ENCODE results near the gene MAP2K5. TPM values are rescaled to one million over a fixed set of nuclear protein-coding genes. Genes with fewer than 3 reads are reported as not detected.

MAP2K5 gene
- total and polyA plus RNA-seq, 7 donors, result 9.8 to 24.0 (median 16.5) TPM

GRCh38 chr15:67587754-67588153 is 45.3 kb downstream of the MAP2K5 start:
- 68 to 82% (median 73%) methylated on average over 3 of the region's 3 CpGs for WGBS, 3 donors
- TF ChIP-seq CTCF (IDR thresholded peaks at IDR 0.05), result no peak
- Histone ChIP-seq H3K4me1 (no peaks in the 10 kb centered on the region), H3K36me3 (ENCODE audit: insufficient read depth in 1 of 2, low read depth in 1 of 2) (peaks cover 0 to 44% of the 10 kb centered on the region in 2 donors), H3K9me3 (no peaks in the 10 kb centered on the region), H3K27ac (no peak overlapping the region), H3K4me3 (no peak overlapping the region), H3K27me3 (ENCODE audit: insufficient read depth in 3 of 3, low read length in 2 of 3) (no peaks in the 10 kb centered on the region)
- ATAC-seq (no peak), DNase-seq (no peak)
- intact Hi-C loops (cut with DNase I), result no loop called here

- H3K4me1 ChIP-seq, result no peaks in the 10 kb centered on the region
- ATAC-seq (no peak), DNase-seq (no peak)
- no peak overlapping the region for H3K4me3 ChIP-seq
- TF ChIP-seq CTCF (IDR thresholded peaks at IDR 0.05), result no peak
- H3K36me3 ChIP-seq (ENCODE audit: insufficient read depth in 1 of 2, low read depth in 1 of 2), result peaks cover 6 to 65% of the 10 kb centered on the region in 2 donors
- WGBS, 3 donors, result 87 to 88% (median 87%) methylated on average over 3 of the region's 3 CpGs
- intact Hi-C loops (cut with DNase I), result no loop called here
- H3K9me3 ChIP-seq, result no peaks in the 10 kb centered on the region
- H3K27me3 ChIP-seq (ENCODE audit: insufficient read depth in 3 of 3, low read length in 2 of 3), result no peaks in the 10 kb centered on the region
- no peak overlapping the region for H3K27ac ChIP-seq
These were observed 47.7 kb downstream of the MAP2K5 start for GRCh38 chr15:67590191-67590590.

- Histone ChIP-seq H3K27ac (no peak overlapping the region), H3K36me3 (ENCODE audit: insufficient read depth in 1 of 2, low read depth in 1 of 2) (peaks cover 6 to 58% of the 10 kb centered on the region in 2 donors), H3K4me1 (no peaks in the 10 kb centered on the region), H3K27me3 (ENCODE audit: insufficient read depth in 3 of 3, low read length in 2 of 3) (no peaks in the 10 kb centered on the region), H3K4me3 (no peak overlapping the region), H3K9me3 (no peaks in the 10 kb centered on the region)
- DNase-seq, result no peak
- TF ChIP-seq CTCF (IDR thresholded peaks at IDR 0.05), result no peak
- ATAC-seq, result no peak
- intact Hi-C loops (cut with DNase I), result no loop called here
These were observed 49.7 kb downstream of the MAP2K5 start for GRCh38 chr15:67592245-67592644.

- H3K9me3 ChIP-seq, result no peaks in the 10 kb centered on the region
- WGBS, 3 donors, result 93 to 96% (median 93%) methylated on average over 6 of the region's 6 CpGs
- ATAC-seq (no peak), DNase-seq (no peak)
- H3K4me3 ChIP-seq, result no peak overlapping the region
- H3K27ac ChIP-seq, result no peak overlapping the region
- intact Hi-C loops (cut with DNase I), result no loop called here
- H3K4me1 ChIP-seq, result no peaks in the 10 kb centered on the region
- H3K27me3 ChIP-seq (ENCODE audit: insufficient read depth in 3 of 3, low read length in 2 of 3), result no peaks in the 10 kb centered on the region
- TF ChIP-seq CTCF (IDR thresholded peaks at IDR 0.05), result no peak
- peaks cover 6 to 47% of the 10 kb centered on the region in 2 donors for H3K36me3 ChIP-seq (ENCODE audit: insufficient read depth in 1 of 2, low read depth in 1 of 2)
These were observed 51.1 kb downstream of the MAP2K5 start for GRCh38 chr15:67593562-67593961.

- H3K9me3 ChIP-seq, result no peaks in the 10 kb centered on the region
- no peak for DNase-seq
- no peaks in the 10 kb centered on the region for H3K4me1 ChIP-seq
- no peak overlapping the region for H3K4me3 ChIP-seq
- no peak for ATAC-seq
- no peak for TF ChIP-seq CTCF (IDR thresholded peaks at IDR 0.05)
- H3K27ac ChIP-seq, result no peak overlapping the region
- H3K27me3 ChIP-seq (ENCODE audit: insufficient read depth in 3 of 3, low read length in 2 of 3), result no peaks in the 10 kb centered on the region
- intact Hi-C loops (cut with DNase I), result no loop called here
- H3K36me3 ChIP-seq (ENCODE audit: insufficient read depth in 1 of 2, low read depth in 1 of 2), result peaks cover 6 to 43% of the 10 kb centered on the region in 2 donors
These were observed 52.3 kb downstream of the MAP2K5 start for GRCh38 chr15:67594770-67595169.

Measured in psoas muscle (tissue), 8 donors.